Fibroblast of the aortic adventitia (primary cell): ENCODE data around the gene ZBTB3. TPM values are rescaled to one million over a fixed set of nuclear protein-coding genes. Genes with fewer than 3 reads are reported as not detected.

Experiments used
- DNase-seq: peaks from one replicate; pipeline ENCODE4 v3.0.0-alpha.2; 2010; ENCODE audit warnings: low read depth
- H3K4me3 ChIP-seq: 2 replicates; pipeline ENCODE4 v1.5.1; 2011; ENCODE audit warnings: low read depth, mild to moderate bottlenecking, control low read depth, low read length, moderate library complexity
- CTCF ChIP-seq: IDR thresholded peaks from 2 replicates; pipeline ENCODE4 v1.5.1; 2011; ENCODE audit warnings: mild to moderate bottlenecking, low read length, control low read depth, inconsistent platforms; ENCODE audit not compliant: insufficient read depth
- total RNA-seq: library from RNA; depleted of rRNA; stranded (reverse); fragments of >200 nt; gene quantifications from 2 replicates; pipeline ENCODE4 v1.2.3, GENCODE V29; 2012; ENCODE audit warnings: low replicate concordance

ZBTB3 gene
- total RNA-seq, 1 donor: 13.4 TPM

DNA sequence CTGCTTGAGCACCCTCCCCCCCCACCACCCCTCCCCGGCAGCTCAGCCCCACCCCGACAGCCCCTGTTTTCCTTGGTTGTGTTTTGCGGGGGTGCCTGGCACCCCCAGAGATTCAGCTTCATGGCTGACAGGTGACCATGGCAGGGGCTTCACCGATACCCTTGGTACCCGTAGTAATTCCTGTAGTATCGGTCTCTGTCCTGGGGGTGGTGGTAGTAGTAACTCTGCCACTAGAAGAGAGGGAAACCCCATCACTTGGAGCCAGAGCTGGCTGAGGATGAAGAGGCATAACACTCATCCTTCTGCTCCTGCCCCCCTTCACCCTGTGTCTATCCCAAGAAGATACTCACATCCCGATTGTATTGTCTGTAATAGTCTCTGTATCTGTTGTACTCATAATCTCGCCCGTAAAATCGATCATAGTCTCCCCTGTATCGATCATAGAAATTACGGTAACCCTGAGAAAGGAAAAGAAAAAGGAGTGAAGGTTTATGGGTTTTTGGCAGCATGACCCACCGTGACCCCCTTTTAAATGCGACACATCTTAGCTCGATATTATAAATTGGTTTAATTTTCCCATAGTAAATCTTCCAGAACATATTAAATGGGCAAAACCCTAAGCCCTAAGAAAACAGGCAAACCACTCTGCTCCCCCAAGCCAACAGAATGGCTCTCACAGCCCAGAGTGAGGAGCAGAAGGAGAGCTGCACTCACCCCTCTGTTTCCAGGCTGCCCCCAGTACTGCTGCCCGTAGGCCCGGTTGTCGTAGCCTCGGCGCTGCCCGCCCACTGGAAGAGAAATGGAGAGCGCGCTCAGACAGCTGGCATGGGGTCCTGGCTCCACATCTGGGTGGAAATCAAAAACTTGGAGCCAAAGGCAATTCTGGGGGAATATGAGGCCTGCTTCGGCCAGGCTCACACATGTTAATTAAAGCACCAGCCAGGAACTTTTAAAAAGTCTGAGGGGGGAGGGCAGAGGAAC lies 38.5 kb downstream of the ZBTB3 start:
- no peak for DNase-seq
- no peak for TF ChIP-seq CTCF
- H3K4me3 ChIP-seq: no peak overlapping the region

DNA sequence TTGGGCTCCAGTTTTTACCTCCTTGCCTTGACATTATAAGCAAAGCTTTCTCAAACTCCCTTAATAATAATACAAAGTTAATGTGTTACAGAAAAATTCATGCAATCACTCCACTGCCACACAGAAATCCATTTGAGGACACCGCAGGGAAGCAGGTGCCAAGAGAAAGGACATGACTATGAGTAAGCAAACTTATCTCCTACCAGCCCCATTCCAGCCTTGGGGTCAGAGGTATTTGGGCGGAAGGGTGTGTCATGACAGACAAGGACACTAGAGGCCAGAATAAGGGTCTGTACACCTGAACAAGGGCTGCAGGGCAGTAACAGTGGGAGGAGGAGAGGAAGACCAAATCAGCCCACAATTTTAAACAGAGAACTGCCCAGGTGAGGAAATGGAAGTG lies 40.6 kb downstream of the ZBTB3 start:
- no peak for DNase-seq
- no peak for TF ChIP-seq CTCF
- no peak overlapping the region for H3K4me3 ChIP-seq

- TF ChIP-seq CTCF: no peak
- H3K4me3 ChIP-seq: no peak overlapping the region
- no peak for DNase-seq
Observed at GRCh38 chr11:62712861-62713260, 41.1 kb downstream of the ZBTB3 start.

- TF ChIP-seq CTCF: no peak
- DNase-seq: no peak
- no peak overlapping the region for H3K4me3 ChIP-seq
Observed at GRCh38 chr11:62712276-62712812, 41.6 kb downstream of the ZBTB3 start.

GRCh38 chr11:62710001-62710345 lies 44.0 kb downstream of the ZBTB3 start:
- DNase-seq: peak; percentile 53
- TF ChIP-seq CTCF: no peak
- H3K4me3 ChIP-seq: peak overlapping the region; percentile 61

- no peak for TF ChIP-seq CTCF
- peak; percentile 97 for DNase-seq
- H3K4me3 ChIP-seq: peak overlapping the region; percentile 65
Observed at GRCh38 chr11:62709247-62710000, 44.5 kb downstream of the ZBTB3 start.
